Amniotic stem cell (primary cell): ENCODE measurements around the gene MPDZ.

Source experiments
- DNase-seq: peaks from one replicate; lab custom pipeline; 2025; lab: John Stamatoyannopoulos, UW

MPDZ gene, protein sequence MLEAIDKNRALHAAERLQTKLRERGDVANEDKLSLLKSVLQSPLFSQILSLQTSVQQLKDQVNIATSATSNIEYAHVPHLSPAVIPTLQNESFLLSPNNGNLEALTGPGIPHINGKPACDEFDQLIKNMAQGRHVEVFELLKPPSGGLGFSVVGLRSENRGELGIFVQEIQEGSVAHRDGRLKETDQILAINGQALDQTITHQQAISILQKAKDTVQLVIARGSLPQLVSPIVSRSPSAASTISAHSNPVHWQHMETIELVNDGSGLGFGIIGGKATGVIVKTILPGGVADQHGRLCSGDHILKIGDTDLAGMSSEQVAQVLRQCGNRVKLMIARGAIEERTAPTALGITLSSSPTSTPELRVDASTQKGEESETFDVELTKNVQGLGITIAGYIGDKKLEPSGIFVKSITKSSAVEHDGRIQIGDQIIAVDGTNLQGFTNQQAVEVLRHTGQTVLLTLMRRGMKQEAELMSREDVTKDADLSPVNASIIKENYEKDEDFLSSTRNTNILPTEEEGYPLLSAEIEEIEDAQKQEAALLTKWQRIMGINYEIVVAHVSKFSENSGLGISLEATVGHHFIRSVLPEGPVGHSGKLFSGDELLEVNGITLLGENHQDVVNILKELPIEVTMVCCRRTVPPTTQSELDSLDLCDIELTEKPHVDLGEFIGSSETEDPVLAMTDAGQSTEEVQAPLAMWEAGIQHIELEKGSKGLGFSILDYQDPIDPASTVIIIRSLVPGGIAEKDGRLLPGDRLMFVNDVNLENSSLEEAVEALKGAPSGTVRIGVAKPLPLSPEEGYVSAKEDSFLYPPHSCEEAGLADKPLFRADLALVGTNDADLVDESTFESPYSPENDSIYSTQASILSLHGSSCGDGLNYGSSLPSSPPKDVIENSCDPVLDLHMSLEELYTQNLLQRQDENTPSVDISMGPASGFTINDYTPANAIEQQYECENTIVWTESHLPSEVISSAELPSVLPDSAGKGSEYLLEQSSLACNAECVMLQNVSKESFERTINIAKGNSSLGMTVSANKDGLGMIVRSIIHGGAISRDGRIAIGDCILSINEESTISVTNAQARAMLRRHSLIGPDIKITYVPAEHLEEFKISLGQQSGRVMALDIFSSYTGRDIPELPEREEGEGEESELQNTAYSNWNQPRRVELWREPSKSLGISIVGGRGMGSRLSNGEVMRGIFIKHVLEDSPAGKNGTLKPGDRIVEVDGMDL (N-terminal part only)

DNA sequence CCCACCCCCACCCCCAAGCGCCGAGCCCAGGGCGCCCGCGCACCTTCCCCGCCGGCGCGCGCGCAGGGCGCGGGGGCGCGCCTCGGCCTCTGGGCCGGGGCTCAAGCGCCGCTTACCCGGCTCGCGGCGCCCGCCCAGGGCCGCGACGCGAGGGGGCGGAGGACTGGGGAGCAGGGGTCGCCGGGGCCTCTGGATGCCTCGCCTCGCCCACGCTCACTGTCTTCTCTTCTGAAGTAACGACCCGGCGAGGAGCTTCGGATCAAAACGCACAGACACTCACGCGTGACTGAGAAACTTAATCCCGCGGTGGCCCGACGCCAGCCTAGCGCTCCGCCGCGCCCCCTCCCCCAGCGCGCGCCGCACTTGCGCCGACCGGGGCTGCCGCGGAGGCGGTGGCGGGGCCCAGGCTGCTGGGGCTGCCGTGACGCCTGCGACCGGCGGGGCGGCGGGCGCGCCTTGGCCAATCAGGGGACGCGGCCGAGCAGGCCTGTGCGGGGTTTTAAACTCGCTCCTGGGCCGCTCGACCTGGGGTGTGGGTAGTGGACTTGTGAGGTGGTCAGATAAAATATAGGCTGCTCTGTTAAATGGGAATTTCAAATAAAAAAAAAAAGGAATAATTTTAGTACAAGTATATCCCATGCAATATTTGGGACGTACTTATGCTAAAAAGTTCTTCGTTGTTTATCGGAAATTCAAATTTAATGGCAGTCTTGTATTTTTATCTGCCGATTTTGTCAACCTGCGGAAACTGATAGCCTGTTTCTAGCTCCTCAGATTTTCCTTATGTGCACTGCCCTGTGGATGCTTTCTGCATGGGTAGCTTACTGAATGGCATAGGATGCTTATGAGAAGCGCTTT lies at the start of gene MPDZ:
Gene MPDZ (minus strand): TSS at position 409 of the 858 bp plus-strand sequence. CDS start 29,377 bp downstream, outside the sequence.
- DNase-seq: no peak

DNA sequence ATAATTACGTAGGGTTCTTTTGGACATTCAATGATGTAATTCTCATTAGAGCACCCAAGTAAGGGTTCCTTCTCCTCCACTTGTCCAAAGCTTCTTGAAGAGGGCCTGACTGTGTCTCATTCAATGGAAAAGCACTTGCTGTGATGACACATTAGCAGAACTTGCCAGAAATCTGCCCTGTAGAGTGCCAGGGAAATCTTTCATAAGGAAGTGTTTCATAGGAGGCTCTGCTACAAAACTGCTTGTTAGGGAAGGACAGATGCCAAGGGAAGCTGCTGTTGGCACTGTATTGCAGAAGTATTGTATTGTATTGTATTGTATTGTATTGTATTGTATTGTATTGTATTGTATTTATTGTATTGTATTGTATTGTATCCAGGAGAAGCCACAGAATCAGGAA lies 45.5 kb upstream of the MPDZ start:
- no peak for DNase-seq

DNA sequence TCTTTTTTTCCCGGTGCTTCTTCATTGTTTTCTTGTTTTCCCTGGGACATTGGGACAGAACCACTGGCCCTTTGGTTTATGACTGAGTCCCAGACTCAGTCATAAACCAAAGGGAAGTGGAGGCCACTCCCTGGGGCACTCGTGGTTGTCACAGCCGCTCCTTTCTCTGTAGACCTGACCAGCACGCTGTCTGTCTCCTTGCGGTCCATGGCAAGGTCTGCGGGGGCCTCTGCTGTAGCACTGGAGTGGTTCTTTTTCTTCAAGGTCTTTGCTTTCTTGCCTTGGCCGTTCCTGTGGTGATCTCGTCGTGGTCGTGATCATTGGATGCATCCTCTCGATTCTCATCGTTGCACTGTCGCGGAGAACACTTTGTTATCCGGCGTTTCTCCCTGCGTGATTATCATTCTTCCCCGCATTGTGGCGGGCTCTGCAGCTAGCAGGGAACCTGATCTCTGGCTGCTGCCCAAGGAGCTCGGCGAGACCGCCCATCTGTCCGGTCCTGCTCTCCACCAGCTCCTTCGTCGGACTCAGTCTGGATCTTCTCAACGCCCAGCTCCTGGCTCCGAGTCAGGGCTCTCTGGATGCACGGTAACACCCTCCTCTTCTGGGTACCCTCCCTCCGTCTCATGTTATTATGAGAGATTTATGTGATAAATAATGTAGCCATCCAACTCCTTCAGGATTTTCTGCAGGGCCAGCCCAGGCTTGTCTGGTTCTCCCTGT lies 43.5 kb upstream of the MPDZ start:
- DNase-seq: no peak

DNA sequence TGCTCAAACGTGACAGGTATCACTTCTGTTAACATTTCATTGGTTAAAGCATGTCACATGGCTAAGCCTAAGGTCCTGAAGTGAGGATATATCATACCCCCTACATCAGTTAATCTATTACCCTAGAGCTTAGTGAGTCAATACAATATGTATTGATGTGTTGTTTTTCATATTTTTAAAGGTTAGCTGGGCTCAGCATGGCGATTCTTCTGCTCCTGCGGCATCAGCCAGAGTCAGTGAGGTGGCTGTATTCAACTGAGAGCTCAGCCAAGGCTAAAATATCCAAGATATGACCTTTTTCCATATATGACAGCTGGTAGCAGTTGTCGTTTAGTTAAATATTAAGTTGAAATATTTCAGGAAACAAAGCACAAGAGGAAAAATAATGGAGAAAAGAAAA lies 38.5 kb upstream of the MPDZ start:
- no peak for DNase-seq

DNA sequence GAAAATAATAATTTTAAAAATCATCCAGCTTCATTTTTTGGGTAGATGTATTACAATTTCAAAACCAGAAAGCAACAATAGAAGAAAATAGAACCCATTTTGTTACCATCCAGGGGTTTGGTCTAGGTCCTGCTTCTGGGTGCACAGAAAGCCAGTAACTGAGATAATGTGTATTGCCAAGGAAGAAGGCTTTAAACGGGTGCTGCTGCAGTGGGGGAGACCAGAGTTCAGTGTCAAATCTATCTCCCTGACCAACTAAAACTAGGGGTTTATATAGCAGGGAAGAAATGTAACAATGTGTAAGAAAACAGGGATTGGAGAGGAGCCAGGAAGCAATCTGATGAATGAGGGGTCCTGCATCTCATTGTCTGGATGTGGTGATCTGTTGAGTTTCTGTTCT lies 17.5 kb upstream of the MPDZ start:
- DNase-seq: no peak

DNA sequence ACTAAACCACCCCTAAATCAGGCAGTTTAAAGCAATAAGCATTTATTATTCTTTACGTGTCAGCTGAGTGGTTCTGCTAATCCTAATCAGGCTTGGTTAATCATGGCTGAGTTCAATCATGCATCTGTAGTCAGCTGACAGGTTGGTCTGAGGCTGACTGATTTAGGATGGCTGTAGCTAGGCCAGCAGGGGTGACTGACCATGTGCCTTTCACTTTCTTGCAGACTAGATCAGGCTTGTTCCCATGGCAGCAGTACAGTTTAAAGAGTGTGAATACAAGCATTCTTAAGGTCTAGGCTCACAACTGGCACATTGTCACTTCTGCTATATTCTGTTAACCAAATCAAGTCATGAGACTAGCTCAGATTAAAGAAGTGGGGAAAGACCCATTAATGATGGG lies 16.1 kb upstream of the MPDZ start:
- DNase-seq: no peak

DNA sequence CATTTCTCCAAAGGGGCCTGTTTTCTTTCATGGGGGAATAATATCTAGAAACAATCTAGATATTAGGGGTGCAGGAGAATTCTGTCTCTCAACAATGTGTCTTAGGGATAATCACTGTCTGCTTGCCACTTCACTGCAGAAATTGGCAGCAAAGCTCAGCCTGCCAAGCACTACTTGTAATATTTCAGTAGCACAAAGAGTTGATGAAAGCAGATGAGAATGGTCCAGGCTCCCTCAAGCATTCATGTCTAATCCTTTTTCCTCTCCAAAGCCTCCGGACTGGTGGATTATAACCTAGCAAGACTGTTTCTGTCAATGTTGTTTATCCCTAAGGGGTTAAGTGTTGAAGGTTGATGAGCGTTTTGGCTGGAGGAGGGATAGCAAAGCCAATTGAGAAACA lies 13.3 kb upstream of the MPDZ start:
- DNase-seq: no peak

DNA sequence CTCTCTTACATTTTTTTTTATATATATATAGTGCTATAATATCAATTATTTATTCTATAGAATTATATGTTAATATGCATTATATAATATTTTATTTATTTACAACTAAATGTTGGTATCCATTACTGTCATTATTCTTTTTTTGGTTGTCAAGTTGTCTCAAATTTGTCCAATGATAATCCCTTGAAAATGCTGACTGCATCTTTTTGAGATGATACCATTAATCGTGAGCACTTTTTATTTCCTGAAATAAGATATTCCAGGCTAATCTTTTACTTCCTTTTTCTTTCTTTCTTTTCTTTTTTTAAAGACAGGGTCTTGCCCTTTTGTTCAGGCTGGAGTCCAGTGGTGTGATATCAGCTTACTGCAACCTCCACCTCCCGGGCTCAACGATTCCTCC lies 12.7 kb upstream of the MPDZ start:
- DNase-seq: no peak

DNA sequence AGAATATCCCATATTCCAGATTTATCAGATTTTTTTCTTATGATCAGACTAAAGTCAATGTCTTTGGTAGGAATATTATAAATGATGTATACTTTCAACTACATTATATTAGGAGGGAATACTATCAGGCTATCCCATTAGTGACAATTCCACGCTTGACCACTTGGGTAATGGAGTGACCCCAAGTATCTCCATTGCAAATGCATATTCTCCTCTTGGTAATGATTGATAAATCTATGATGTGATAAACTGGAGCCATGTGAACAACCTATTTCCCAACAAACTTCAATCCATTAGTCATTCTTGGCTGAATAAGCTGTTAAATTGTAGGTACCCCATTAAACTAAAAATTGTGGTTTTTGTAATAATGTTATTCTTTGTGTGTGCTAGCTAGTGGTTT lies 12.2 kb upstream of the MPDZ start:
- DNase-seq: no peak

DNA sequence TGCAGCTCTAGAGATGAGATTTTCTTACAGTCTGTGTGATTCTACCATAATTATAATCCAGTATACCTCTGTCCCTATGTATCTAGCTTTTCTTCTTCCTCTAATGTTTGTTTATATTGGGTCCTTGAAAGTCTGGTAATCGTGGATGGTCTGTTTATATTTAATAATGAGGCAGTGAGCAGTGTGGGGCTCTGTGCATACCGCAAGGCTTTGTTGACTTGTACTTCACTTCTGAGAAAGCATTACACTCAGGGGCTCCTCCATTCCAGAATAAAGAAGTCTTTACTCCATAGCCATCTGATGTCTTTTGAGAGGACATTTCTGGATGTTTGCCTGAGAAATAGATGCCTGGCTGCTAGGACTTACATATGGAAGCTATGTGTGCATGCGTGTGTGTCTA lies 4.5 kb upstream of the MPDZ start:
- no peak for DNase-seq

DNA sequence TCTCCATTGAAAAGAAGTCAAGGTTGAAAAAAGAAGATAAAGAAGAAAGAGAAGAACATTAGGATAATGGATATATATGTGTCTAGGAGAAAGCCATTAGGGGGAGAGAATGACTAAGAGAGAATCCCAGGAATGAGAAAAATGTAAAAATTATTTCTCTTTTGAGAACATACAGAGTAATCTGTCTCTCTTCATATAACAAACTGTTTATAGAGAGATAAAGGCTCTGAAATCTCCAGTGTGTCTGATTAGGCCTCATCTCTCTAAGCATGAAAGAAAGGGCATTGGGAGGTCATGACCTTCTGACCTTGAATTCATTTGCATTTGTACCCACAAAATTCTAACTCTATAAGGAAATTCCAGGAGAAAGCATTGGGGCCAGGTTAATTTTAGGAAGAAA lies 3.5 kb upstream of the MPDZ start:
- DNase-seq: no peak

DNA sequence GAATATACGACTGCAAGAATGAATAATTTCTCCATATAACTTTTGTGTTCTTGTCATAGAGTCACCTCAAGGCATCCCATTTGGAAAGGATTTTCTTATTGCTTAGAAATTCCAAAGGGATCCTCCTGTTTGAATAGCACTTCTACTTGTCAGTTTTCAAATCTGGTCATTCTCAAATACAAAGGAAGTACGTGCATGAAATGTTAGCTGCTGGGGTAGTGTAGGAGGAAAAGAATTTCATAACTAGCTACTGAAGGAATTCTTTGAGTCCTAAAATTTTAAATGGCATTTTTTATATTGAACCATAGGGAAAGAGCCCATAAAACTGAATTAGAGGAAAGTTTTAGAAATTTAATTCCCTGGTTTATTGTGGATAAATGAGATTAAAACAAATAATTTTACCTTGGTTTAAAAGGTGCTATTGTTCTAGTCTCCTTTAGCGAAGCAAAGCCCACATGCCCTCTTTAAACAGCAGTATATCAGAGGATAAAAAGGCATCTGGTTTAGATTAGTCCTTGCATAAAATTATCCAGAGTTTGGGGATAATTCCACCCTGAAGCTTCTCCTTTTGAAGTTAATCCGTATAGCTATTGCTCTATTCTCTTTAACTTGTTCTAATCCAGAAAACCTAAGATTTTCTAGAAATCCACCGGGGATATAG lies 2.0 kb upstream of the MPDZ start:
- DNase-seq: no peak

DNA sequence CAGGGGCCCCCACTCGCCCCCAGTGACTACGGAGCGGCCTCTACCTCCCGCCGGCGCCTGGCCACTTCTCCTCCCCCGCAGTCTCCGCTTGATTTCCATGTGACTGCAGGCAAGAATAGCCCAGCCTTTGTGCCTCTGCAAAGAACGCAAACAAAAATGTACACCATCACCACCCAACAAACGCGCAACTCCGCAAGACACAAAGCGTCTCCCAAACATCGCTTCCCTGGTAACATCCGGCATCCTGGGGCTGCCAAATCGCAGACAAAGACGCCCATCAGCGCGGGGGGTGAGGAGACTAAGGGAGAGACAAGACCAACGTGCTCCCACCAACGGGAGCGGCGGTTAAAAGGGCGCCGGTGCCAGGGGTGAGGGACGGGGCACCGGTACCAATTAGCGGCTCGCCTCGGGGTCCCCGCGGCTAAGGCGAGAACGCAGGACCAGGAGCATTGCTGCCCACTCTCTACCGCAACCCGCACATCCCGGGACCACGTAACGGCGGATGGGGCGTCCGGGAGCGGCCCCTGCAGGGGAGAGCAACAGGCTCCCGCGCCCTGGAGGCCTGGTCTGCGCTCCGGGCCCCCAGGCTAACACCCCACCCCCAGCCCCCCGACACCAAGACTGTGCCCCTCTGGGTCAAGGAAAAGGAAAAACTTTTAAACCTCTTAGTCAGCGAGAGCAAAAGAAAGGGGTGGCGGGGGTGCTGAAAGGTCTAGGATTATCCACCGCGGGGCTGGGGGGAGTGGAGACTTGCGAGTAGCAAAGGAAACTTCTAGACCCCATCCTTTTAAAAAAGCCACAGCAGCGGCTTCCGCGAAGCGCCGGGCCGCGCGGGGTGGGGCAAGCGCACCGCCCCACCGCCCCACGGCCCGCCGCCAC lies 885 bp downstream of the MPDZ start:
- DNase-seq: no peak

DNA sequence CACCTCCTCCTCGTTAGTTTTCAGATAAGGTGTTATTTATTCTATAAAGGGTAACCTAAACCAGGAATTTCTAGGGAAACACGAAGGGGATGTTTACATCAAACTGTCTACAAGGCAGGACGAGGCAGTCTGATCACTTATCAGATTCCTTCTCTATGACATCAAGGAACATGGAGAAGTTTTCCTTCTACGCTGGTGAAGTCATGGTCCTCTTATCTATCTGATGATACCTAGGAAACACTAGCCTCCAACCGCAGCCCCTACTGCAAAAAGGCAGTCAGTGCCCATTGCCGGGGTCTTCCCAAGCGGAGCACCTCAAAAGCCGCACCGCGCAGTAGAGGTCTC lies 1.5 kb downstream of the MPDZ start:
- no peak for DNase-seq

DNA sequence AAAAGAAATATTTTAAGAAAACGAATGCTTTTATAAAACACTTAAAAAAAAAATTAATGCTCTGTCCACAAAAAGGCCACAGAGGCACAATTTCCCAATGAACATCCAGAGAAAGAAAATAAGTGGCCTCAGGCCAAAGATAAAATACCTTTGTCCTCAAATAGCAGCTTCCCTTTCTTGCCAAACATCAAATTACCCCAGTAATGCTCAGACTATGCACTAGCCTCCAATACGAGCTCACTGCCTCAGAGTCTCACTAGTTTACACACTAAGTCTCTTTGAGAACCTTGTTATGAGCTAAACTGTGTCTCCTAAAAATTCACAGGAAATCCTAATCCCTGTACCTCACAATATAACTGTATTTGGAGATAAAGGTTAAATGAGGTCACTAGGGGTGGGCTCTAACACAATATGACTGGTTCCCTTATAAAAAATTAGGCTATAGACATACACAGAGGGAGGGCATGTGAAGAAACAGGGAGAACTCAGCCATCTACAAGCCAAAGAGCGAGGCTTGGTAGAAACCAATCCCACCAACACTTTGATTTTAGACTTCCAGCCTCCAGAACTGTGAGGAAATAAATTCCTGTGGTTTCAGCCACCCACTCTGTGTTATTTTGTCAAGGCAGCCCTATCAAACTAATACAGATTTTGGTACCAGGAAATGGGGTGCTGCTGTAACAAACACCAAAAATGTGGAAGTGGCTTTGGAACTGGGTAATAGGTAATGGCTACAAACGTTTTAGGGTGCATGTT lies 4.4 kb downstream of the MPDZ start:
- DNase-seq: no peak

DNA sequence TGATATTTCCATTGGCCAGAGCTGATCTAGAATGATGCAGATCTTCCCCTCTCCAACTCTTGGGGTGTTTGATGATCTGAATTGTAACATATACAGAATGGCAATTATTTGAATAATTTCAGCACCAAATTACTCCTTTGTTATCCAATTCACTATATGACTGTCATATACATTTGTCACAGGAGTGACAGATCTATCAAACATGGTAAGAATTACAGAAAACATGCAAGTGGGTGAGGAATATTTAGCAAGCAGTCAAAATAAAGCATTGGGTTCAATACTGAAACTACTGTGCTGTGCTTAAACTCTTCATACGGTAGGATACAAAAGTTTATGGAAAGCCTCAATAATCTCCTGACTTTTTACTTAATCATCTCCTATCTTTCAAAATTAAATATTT lies 8.8 kb downstream of the MPDZ start:
- DNase-seq: no peak

DNA sequence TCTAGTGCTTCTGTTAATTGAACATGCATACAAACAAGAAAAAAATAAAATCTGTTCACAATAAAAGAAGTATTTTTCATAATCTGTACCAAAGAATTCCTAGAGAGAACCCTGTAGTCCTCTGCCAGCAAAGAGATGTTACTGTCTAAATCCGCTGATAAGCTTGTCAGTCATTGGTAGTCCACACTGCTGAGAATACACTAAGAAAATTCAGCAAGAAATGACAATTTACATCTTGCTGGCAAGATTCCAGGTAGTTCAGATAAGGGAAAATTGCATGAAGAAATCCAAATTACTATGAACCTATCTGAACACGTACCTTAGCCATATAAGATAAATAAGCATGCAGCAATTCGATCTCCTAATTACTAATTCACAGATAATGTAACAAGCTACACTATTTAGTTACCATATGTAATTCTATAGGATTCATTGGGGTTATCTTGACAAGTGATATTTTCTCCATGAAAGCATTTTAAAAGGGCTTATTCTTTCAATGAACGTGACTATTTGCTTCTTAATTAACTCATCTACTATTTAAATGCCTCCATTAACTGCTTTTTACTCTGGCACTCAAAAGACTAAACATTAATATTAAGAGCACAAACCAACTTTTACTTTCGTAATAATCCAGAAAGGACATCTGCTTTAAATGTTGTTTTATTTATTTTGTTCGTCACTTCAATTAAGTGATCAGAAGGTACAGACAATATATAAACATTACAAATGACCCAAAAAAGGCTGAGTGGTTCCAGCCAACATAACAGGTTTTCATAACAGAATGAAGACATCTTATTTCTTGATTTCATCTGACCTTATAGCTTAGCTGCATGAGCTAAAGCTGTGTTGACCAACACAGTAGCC lies 9.7 kb downstream of the MPDZ start:
- no peak for DNase-seq

DNA sequence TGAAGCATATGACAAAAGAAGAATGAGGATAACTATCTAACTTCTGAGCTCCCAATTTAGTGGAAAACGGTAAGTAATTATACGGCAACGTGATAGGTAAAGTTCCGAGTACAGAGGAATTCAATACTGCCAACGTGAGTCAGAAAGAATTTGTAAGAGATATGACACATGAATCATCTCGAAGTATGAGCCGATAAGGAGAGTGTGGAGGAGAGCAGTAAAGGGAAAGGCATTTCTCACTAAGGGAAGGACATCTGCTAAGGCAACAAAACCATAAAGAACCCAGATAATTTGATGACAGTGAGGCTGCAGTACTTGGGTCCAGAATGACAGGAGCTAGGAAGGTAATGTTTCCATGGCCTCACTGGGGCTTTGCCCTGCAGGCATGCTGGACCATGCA lies 11.0 kb downstream of the MPDZ start:
- DNase-seq: no peak
